Measurements from ENCODE around the gene FIGN.

- TF ChIP-seq, protein P1, sequence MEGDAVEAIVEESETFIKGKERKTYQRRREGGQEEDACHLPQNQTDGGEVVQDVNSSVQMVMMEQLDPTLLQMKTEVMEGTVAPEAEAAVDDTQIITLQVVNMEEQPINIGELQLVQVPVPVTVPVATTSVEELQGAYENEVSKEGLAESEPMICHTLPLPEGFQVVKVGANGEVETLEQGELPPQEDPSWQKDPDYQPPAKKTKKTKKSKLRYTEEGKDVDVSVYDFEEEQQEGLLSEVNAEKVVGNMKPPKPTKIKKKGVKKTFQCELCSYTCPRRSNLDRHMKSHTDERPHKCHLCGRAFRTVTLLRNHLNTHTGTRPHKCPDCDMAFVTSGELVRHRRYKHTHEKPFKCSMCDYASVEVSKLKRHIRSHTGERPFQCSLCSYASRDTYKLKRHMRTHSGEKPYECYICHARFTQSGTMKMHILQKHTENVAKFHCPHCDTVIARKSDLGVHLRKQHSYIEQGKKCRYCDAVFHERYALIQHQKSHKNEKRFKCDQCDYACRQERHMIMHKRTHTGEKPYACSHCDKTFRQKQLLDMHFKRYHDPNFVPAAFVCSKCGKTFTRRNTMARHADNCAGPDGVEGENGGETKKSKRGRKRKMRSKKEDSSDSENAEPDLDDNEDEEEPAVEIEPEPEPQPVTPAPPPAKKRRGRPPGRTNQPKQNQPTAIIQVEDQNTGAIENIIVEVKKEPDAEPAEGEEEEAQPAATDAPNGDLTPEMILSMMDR (conservative IDR thresholded peaks at IDR 0.05): no peak
- no peak for TF ChIP-seq ZFX (IDR thresholded peaks at IDR 0.05)
These were observed 133.6 kb downstream of the FIGN start for GRCh38 chr2:163602196-163602595.
